ENCODE data around the gene FGF3.

Gene FGF3

GRCh38 chr11:69865707-69866106 is 46.5 kb upstream of the FGF3 start:
- no peak overlapping the region for H3K4me3 ChIP-seq (ENCODE audit: low read depth, low read length)
- no peak for TF ChIP-seq CTCF (IDR thresholded peaks at IDR 0.05; ENCODE audit: low read depth, low read length)
- no peak for TF ChIP-seq POLR2A (IDR thresholded peaks at IDR 0.05; ENCODE audit: extremely low read depth, insufficient read length)
- no peak for TF ChIP-seq MYC (IDR thresholded peaks at IDR 0.05; ENCODE audit: low read depth, low read length)
- no peak for TF ChIP-seq MAX (IDR thresholded peaks at IDR 0.05; ENCODE audit: low read depth, low read length)
- DNase-seq (ENCODE audit: low read depth) = no peak

DNA sequence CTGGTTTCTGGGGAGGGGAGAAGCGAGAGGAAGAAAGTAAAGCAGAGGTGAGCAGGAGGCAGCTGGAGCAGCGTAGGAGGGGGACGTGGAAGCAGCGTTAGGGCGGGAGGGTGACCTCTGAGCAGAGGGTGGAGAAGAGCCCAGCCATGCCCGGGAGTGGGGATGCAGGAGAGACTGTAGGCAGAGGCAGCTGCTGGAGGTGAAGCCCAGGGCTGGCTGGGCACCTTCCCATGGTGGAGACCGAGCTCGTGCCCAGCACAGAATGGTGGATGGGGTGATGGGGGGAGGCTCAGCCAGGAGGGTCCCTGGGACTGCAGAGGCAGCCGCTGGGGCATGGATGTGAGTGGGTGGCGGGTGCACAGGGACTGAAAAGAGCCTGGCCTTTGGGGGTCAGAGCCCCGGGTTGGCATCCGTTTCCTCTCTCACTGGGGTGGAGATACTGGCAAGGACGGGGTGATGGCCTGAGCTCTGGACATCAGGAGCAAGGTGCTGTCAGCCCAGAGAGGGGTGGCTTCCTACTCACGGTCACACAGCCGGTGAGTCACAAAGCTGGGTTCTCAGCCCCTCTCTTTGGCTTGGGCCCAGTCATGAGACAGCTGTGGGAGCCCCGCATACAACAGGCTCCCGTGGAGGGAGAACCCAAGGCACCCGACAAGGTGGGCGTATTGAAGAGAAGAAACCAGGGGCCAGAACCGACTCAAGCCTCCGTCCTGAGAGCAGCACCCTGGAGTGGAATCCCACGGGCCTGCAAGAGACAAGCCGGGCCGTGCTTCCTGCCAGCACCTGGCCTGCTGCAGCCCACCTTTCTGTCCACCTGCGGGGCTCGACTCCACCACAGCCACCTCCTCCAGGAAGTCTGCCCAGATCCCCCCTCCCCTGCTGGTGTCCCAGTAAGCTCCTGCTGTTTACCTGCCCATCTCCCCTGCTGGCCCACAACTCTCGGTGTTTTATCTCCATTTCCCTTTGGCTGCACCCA is 45.8 kb upstream of the FGF3 start:
- TF ChIP-seq POLR2A (IDR thresholded peaks at IDR 0.05; ENCODE audit: extremely low read depth, insufficient read length) (no peak), MAX (IDR thresholded peaks at IDR 0.05; ENCODE audit: low read depth, low read length) (no peak), CTCF (IDR thresholded peaks at IDR 0.05; ENCODE audit: low read depth, low read length) (no peak), MYC (IDR thresholded peaks at IDR 0.05; ENCODE audit: low read depth, low read length) (no peak)
- DNase-seq (ENCODE audit: low read depth) = no peak
- H3K4me3 ChIP-seq (ENCODE audit: low read depth, low read length) = no peak overlapping the region

GRCh38 chr11:69863544-69864200 is 44.5 kb upstream of the FGF3 start:
- no peak for DNase-seq (ENCODE audit: low read depth)
- TF ChIP-seq CTCF (IDR thresholded peaks at IDR 0.05; ENCODE audit: low read depth, low read length) (no peak), MYC (IDR thresholded peaks at IDR 0.05; ENCODE audit: low read depth, low read length) (no peak), POLR2A (IDR thresholded peaks at IDR 0.05; ENCODE audit: extremely low read depth, insufficient read length) (no peak), MAX (IDR thresholded peaks at IDR 0.05; ENCODE audit: low read depth, low read length) (no peak)
- no peak overlapping the region for H3K4me3 ChIP-seq (ENCODE audit: low read depth, low read length)

DNA sequence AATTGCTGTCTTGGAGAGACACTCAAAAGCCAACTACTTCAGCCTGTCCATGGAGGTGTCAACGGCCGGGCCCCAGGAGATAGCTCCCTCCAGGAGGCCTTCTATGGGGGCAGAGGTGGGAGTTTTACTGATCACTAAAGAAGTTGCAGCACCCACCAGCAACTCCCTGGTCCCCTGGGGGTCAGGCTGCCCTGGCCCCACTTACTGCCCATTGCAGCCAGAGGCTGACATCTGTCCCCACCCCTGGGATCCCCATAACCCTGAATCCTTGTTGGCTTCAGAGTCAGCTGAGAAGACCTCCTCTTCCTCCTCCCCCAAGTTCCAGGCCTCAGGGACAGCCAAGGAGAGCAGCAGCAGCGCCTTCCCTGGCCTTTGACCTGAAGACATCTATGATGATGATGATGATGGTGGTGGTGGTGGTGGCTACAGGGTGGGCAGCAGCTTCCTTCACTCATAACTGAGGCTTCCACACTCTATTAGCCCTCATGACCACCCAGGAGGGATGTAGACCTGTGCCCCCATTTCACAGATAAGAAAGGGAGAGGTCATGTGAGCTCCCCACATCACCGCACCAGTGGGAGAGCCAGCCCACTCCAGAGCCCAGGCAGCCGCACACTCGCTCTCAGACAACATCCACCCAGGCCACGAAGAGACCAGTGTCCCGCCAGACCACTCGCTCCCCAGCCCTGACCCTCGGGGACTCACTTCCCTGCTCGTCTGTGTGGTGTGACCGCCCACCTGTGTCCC is 43.8 kb upstream of the FGF3 start:
- TF ChIP-seq CTCF (IDR thresholded peaks at IDR 0.05; ENCODE audit: low read depth, low read length) = no peak
- no peak for TF ChIP-seq POLR2A (IDR thresholded peaks at IDR 0.05; ENCODE audit: extremely low read depth, insufficient read length)
- no peak for TF ChIP-seq MAX (IDR thresholded peaks at IDR 0.05; ENCODE audit: low read depth, low read length)
- TF ChIP-seq MYC (IDR thresholded peaks at IDR 0.05; ENCODE audit: low read depth, low read length) = no peak

GRCh38 chr11:69862331-69862771 is 43.1 kb upstream of the FGF3 start:
- TF ChIP-seq CTCF (IDR thresholded peaks at IDR 0.05; ENCODE audit: low read depth, low read length) (no peak), POLR2A (IDR thresholded peaks at IDR 0.05; ENCODE audit: extremely low read depth, insufficient read length) (no peak), MYC (IDR thresholded peaks at IDR 0.05; ENCODE audit: low read depth, low read length) (no peak), MAX (IDR thresholded peaks at IDR 0.05; ENCODE audit: low read depth, low read length) (no peak)
- H3K4me3 ChIP-seq (ENCODE audit: low read depth, low read length) = no peak overlapping the region
- no peak for DNase-seq (ENCODE audit: low read depth)

More for the DNA sequence above, 43.8 kb upstream of the FGF3 start:
- DNase-seq (ENCODE audit: low read depth) = no peak
- H3K4me3 ChIP-seq (ENCODE audit: low read depth, low read length) = no peak overlapping the region

All from NB4 (cell line).